DND-41 (cell line): Measurements from ENCODE around the gene RTN4RL2.

Experiments
- ATAC-seq: fragments of 200-7000 bp; cut with Tn5 transposase; 3 replicates; pipeline ENCODE4 v1.9.1; 2021; ENCODE audit warnings: low read depth; ENCODE audit not compliant: insufficient read depth
- DNase-seq: peaks from one replicate; pipeline ENCODE4 v3.0.0-alpha.2; 2020
- H2AFZ ChIP-seq: 2 replicates; pipeline ENCODE4 v1.6.0; 2012; ENCODE audit warnings: low read depth, low read length
- H3K27ac ChIP-seq: 2 replicates; pipeline ENCODE4 v1.5.1; 2012; ENCODE audit warnings: low read length, inconsistent platforms
- H3K27me3 ChIP-seq: fragments of 200-600 bp; sonication (generic); 2 replicates; pipeline ENCODE4 v1.6.0; 2012; ENCODE audit warnings: low read length, mild to moderate bottlenecking, inconsistent platforms; ENCODE audit not compliant: insufficient read depth, poor library complexity
- H3K36me3 ChIP-seq: 2 replicates; pipeline ENCODE4 v1.5.1; 2012; ENCODE audit warnings: low read length, inconsistent platforms; ENCODE audit not compliant: insufficient read depth
- H3K4me1 ChIP-seq: 2 replicates; pipeline ENCODE4 v1.5.1; 2012; ENCODE audit warnings: mild to moderate bottlenecking, low read length; ENCODE audit not compliant: insufficient read depth
- H3K4me2 ChIP-seq: 2 replicates; pipeline ENCODE4 v1.6.0; 2012; ENCODE audit warnings: mild to moderate bottlenecking, moderate library complexity, low read length, inconsistent platforms; ENCODE audit not compliant: insufficient read depth
- H3K4me3 ChIP-seq, 2 experiments: fragments of 200-600 bp in 1 of 2; shearing (Covaris generic) in 1 of 2; 2 replicates each; pipeline ENCODE4 v1.5.1; 2012 to 2016; ENCODE audit warnings: inconsistent platforms in 2 of 2, low read length in 2 of 2, mild to moderate bottlenecking in 2 of 2, low read depth in 1 of 2, moderate library complexity in 1 of 2
- H3K79me2 ChIP-seq: 2 replicates; pipeline ENCODE4 v1.6.0; 2012; ENCODE audit warnings: low read length, inconsistent platforms; ENCODE audit not compliant: insufficient read depth
- H3K9ac ChIP-seq: 2 replicates; pipeline ENCODE4 v1.6.0; 2012; ENCODE audit warnings: low read depth, mild to moderate bottlenecking, inconsistent platforms, low read length, moderate library complexity
- H3K9me3 ChIP-seq: 2 replicates; pipeline ENCODE4 v1.5.1; 2012; ENCODE audit warnings: low read length, moderate library complexity, mild to moderate bottlenecking, inconsistent platforms; ENCODE audit not compliant: insufficient read depth, severe bottlenecking
- H4K20me1 ChIP-seq: 2 replicates; pipeline ENCODE4 v1.6.0; 2012; ENCODE audit warnings: low read length; ENCODE audit not compliant: insufficient read depth
- CTCF ChIP-seq: IDR thresholded peaks from 2 replicates; pipeline ENCODE4 v1.5.1; 2012; ENCODE audit warnings: borderline replicate concordance, low read length, moderate library complexity, mild to moderate bottlenecking; ENCODE audit not compliant: poor library complexity, severe bottlenecking; ENCODE audit errors: extremely low read depth
- EZH2 ChIP-seq: IDR thresholded peaks from 3 replicates; pipeline ENCODE4 v1.6.1; 2012; ENCODE audit warnings: borderline replicate concordance, low read depth, mild to moderate bottlenecking, moderate library complexity, low read length, inconsistent platforms; ENCODE audit not compliant: severe bottlenecking

The RTN4RL2 gene

DNA sequence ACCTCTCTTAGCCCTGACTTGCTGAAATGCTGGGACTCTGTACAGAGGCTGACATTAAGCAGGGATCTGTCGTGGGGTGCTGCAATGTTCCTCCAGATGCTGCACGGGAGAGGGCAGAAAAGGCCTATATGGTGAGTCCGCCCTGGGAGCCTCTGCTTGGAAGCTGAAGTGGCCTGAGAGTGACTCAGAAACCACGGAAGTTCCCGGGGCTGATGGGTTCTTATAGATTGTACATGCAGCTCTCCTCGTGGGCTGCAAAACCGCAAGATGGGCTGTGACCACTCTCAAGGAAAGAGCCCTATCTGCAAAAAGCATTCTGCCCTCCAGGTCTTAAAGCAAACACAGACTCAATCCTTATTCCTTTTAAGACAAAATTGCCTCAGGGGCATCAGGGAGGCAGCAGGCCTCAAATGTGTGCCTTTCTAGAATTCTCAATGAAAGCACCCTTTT lies 27.6 kb upstream of the RTN4RL2 start:
- Histone ChIP-seq H3K27ac (no peak overlapping the region), H3K4me1 (peaks cover 2% of the 10 kb centered on the region), H3K4me3 (no peak overlapping the region), H3K4me2 (no peak overlapping the region), H3K79me2 (no peaks in the 10 kb centered on the region), H3K27me3 (peaks cover 3% of the 10 kb centered on the region), H3K36me3 (no peaks in the 10 kb centered on the region), H3K9me3 (no peaks in the 10 kb centered on the region), H2AFZ (no peak overlapping the region), H3K9ac (no peak overlapping the region), H4K20me1 (no peaks in the 10 kb centered on the region)
- ATAC-seq (no peak), DNase-seq (no peak)
- TF ChIP-seq EZH2 (no peak), CTCF (no peak)

- Histone ChIP-seq H3K4me2 (no peak overlapping the region), H3K27me3 (peaks cover 3% of the 10 kb centered on the region), H3K4me1 (no peaks in the 10 kb centered on the region), H3K4me3 (no peak overlapping the region), H3K9me3 (no peaks in the 10 kb centered on the region), H3K36me3 (no peaks in the 10 kb centered on the region), H3K27ac (no peak overlapping the region), H2AFZ (no peak overlapping the region), H3K79me2 (no peaks in the 10 kb centered on the region), H3K9ac (no peak overlapping the region), H4K20me1 (no peaks in the 10 kb centered on the region)
- no peak for ATAC-seq
- DNase-seq = no peak
- no peak for TF ChIP-seq EZH2
- no peak for TF ChIP-seq CTCF
Measured at GRCh38 chr11:57434640-57435546, 25.4 kb upstream of the RTN4RL2 start.

GRCh38 chr11:57436031-57436430 lies 24.3 kb upstream of the RTN4RL2 start:
- H2AFZ ChIP-seq = no peak overlapping the region
- no peaks in the 10 kb centered on the region for H3K9me3 ChIP-seq
- ATAC-seq = no peak
- no peak overlapping the region for H3K9ac ChIP-seq
- no peak for DNase-seq
- no peak overlapping the region for H3K4me3 ChIP-seq
- no peaks in the 10 kb centered on the region for H3K36me3 ChIP-seq
- H4K20me1 ChIP-seq = no peaks in the 10 kb centered on the region
- H3K79me2 ChIP-seq = no peaks in the 10 kb centered on the region
- peaks cover 3% of the 10 kb centered on the region for H3K27me3 ChIP-seq
- no peak for TF ChIP-seq CTCF
- TF ChIP-seq EZH2 = no peak
- H3K27ac ChIP-seq = no peak overlapping the region
- no peak overlapping the region for H3K4me2 ChIP-seq
- H3K4me1 ChIP-seq = no peaks in the 10 kb centered on the region
